Thyroid gland (tissue), 4 donors: Measurements from ENCODE around the gene AKR1E2. TPM values are rescaled to one million over a fixed set of nuclear protein-coding genes. Genes with fewer than 3 reads are reported as not detected.

Experiments used
- DNase-seq, 2 donors: peaks; one replicate each; pipeline ENCODE4 v3.0.0-alpha.2; 2019
- H3K27ac ChIP-seq, 3 donors: fragments of 200-600 bp; sonication (generic); 1 replicate in 2 of 3; 2 replicates in 1 of 3; pipeline ENCODE4 v1.5.1; 2016 to 2019; ENCODE audit warnings: mild to moderate bottlenecking in 1 of 3, moderate library complexity in 1 of 3
- H3K27me3 ChIP-seq: fragments of 200-600 bp; sonication (generic); one replicate; pipeline ENCODE4 v1.5.1; 2019
- H3K36me3 ChIP-seq, 2 donors: fragments of 200-600 bp; sonication (generic); one replicate each; pipeline ENCODE4 v1.5.1; 2016 to 2019
- H3K4me1 ChIP-seq, 2 donors: fragments of 200-600 bp; sonication (generic); one replicate each; pipeline ENCODE4 v1.5.1; 2017 to 2019
- H3K4me3 ChIP-seq, 3 donors: fragments of 200-600 bp; sonication (generic); replicated peaks in 1 of 3; 1 replicate in 2 of 3; 2 replicates in 1 of 3; pipeline ENCODE4 v1.5.1; 2016; ENCODE audit warnings: mild to moderate bottlenecking in 1 of 3
- H3K9me3 ChIP-seq: fragments of 200-600 bp; sonication (generic); one replicate; pipeline ENCODE4 v1.5.1; 2017
- CTCF ChIP-seq, 6 experiments: fragments of 200-600 bp in 3 of 6; fragments of 450-650 bp in 3 of 6; sonication (generic) in 3 of 6; IDR thresholded peaks; one replicate each; pipeline ENCODE4 v1.5.1; 2016 to 2019; ENCODE audit warnings: antibody characterized with exemption in 6 of 6, mild to moderate bottlenecking in 2 of 6, inconsistent platforms in 1 of 6, moderate library complexity in 1 of 6
- POLR2A ChIP-seq, 2 donors: fragments of 450-650 bp; IDR thresholded peaks; one replicate each; pipeline ENCODE4 v1.6.1; 2017; ENCODE audit warnings: antibody characterized with exemption in 2 of 2, mild to moderate bottlenecking in 2 of 2, moderate library complexity in 1 of 2
- WGBS, 2 donors: methylation state at CpG; one replicate each; pipeline ENCODE4 v1.1.5; 2017; 5-methylcytosine and 5-hydroxymethylcytosine counted together
- intact Hi-C: fragments of 100-400 bp; cut with DNase I; formaldehyde crosslinking; loops from one replicate; pipeline ENCODE4 v1.15.1; 2023
- total RNA-seq, 4 donors: library from RNA; depleted of rRNA; stranded (reverse); fragments of >200 nt; gene quantifications; one replicate each; pipeline ENCODE4 v1.2.3, GENCODE V29; 2016

Gene AKR1E2
- total RNA-seq, 4 donors from 2014 or later = 14.4 to 18.5 (median 15.9) TPM

DNA sequence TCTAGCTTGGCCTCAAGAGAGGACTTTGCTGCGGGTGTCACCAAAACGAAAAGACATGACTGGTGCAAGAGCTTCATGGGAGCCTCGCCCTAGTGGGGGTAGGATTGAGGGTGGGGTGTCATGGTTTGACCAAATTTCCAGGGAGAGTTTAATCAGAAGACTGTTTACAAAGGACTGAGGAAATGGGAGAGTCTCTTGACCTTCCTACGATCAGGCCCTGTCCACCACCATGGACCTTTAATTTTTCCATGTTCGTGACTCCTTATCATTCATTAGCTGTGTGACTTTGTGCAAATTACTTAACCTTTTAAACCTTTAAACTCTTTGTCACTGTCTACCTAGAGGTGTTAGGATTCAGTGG is 23.0 kb downstream of the AKR1E2 start:
- Histone ChIP-seq H3K4me3 (no peak overlapping the region), H3K27ac (peak overlapping the region in 1 of 3 donors; percentile 49), H3K27me3 (no peaks in the 10 kb centered on the region), H3K4me1 (peaks cover 24 to 30% of the 10 kb centered on the region in 2 donors), H3K36me3 (no peaks in the 10 kb centered on the region), H3K9me3 (no peaks in the 10 kb centered on the region)
- TF ChIP-seq CTCF (IDR thresholded peaks at IDR 0.05) = no peak
- TF ChIP-seq POLR2A (IDR thresholded peaks at IDR 0.05) = no peak
- intact Hi-C loops = loop anchor here (5.0 to 10.0 kb wide), 3 partner anchors 136 to 436 kb away; no protein-coding TSS in a partner anchor
- 89 to 94% methylated on average over 5 of the region's 5 CpGs for WGBS, 2 donors
- no peak for DNase-seq

GRCh38 chr10:4849555-4850242 is 23.7 kb downstream of the AKR1E2 start:
- TF ChIP-seq POLR2A (IDR thresholded peaks at IDR 0.05) (peak in 1 of 2 donors; percentile 57), CTCF (IDR thresholded peaks at IDR 0.05) (peak; percentile 66 to 100 (median 96))
- H3K4me1 ChIP-seq = peaks cover 24 to 30% of the 10 kb centered on the region in 2 donors
- H3K9me3 ChIP-seq = no peaks in the 10 kb centered on the region
- H3K36me3 ChIP-seq = no peaks in the 10 kb centered on the region
- no peak overlapping the region for H3K4me3 ChIP-seq
- DNase-seq = peak; percentile 94 to 96
- peak overlapping the region; percentile 14 to 89 (median 73) for H3K27ac ChIP-seq
- 7 to 8% methylated on average over 12 of the region's 12 CpGs for WGBS, 2 donors
- no peaks in the 10 kb centered on the region for H3K27me3 ChIP-seq
- intact Hi-C loops = loop anchor here (5.0 to 10.0 kb wide), 3 partner anchors 135 to 435 kb away; no protein-coding TSS in a partner anchor

GRCh38 chr10:4850397-4850796 is 24.4 kb downstream of the AKR1E2 start:
- Histone ChIP-seq H3K27ac (peak overlapping the region; percentile 14 to 89 (median 73)), H3K4me1 (peaks cover 24 to 30% of the 10 kb centered on the region in 2 donors), H3K4me3 (no peak overlapping the region), H3K36me3 (no peaks in the 10 kb centered on the region), H3K27me3 (no peaks in the 10 kb centered on the region), H3K9me3 (no peaks in the 10 kb centered on the region)
- no peak for TF ChIP-seq CTCF (IDR thresholded peaks at IDR 0.05)
- no peak for TF ChIP-seq POLR2A (IDR thresholded peaks at IDR 0.05)
- intact Hi-C loops = no loop called here
- no peak for DNase-seq
- 79 to 88% methylated on average over 7 of the region's 7 CpGs for WGBS, 2 donors

DNA sequence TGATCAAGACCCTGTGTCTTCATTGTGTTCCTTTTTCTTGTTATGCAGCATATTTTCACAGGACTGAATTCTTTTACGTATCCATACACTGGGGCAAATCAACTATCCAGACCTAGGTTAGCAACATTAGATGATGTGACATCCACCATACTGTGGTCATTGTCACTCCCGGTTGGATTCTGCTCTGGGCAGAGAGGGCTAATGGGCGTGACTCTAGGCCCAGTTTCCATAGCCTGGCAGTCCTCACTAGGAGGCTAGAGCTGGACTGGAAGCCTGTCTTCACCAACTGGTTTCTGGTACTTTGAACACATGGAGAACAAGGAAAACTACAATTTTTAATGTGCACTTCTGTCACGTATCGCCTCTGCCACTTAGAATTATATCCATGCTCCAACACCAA is 25.2 kb downstream of the AKR1E2 start:
- Histone ChIP-seq H3K36me3 (no peaks in the 10 kb centered on the region), H3K4me1 (peaks cover 24 to 30% of the 10 kb centered on the region in 2 donors), H3K9me3 (no peaks in the 10 kb centered on the region), H3K27ac (peak overlapping the region; percentile 48 to 89 (median 73)), H3K27me3 (no peaks in the 10 kb centered on the region), H3K4me3 (no peak overlapping the region)
- TF ChIP-seq CTCF (IDR thresholded peaks at IDR 0.05) (no peak), POLR2A (IDR thresholded peaks at IDR 0.05) (no peak)
- DNase-seq = no peak
- intact Hi-C loops = no loop called here
- 93 to 97% methylated on average over 5 of the region's 5 CpGs for WGBS, 2 donors

GRCh38 chr10:4851846-4852245 is 25.8 kb downstream of the AKR1E2 start:
- TF ChIP-seq POLR2A (IDR thresholded peaks at IDR 0.05) = peak in 1 of 2 donors; percentile 21
- TF ChIP-seq CTCF (IDR thresholded peaks at IDR 0.05) = no peak
- Histone ChIP-seq H3K27me3 (no peaks in the 10 kb centered on the region), H3K4me3 (no peak overlapping the region), H3K4me1 (peaks cover 24 to 30% of the 10 kb centered on the region in 2 donors), H3K36me3 (no peaks in the 10 kb centered on the region), H3K9me3 (no peaks in the 10 kb centered on the region), H3K27ac (peak overlapping the region; percentile 48 to 89 (median 73))
- intact Hi-C loops = no loop called here
- DNase-seq = peak in 1 of 2 donors; percentile 56
- WGBS, 2 donors = 50 to 60% methylated on average over 6 of the region's 6 CpGs
